ENCODE measurements around the gene RNF208. TPM values are rescaled to one million over a fixed set of nuclear protein-coding genes. Genes with fewer than 3 reads are reported as not detected.

The RNF208 gene
- total and polyA plus RNA-seq, 4 donors: 0.28 to 7.1 (median 2.6) TPM

GRCh38 chr9:137252555-137253506 lies 30.8 kb upstream of the RNF208 start:
- TF ChIP-seq HNF4A (conservative IDR thresholded peaks at IDR 0.05): no peak
- no peak for TF ChIP-seq TAF1 (conservative IDR thresholded peaks at IDR 0.05)
- TF ChIP-seq SP1 (IDR thresholded peaks at IDR 0.05): no peak
- TF ChIP-seq CTCF (IDR thresholded peaks at IDR 0.05; ENCODE audit: low read depth, low read length, missing input control): no peak
- TF ChIP-seq RXRA (IDR thresholded peaks at IDR 0.05): no peak
- no peak for TF ChIP-seq NR2F2 (IDR thresholded peaks at IDR 0.05)
- no peak for TF ChIP-seq FOXA2 (IDR thresholded peaks at IDR 0.05)
- no peak for TF ChIP-seq HNF4G (IDR thresholded peaks at IDR 0.05)
- no peak for TF ChIP-seq JUND (IDR thresholded peaks at IDR 0.05)
- no peak for TF ChIP-seq YY1 (IDR thresholded peaks at IDR 0.05)
- no peak for TF ChIP-seq REST (IDR thresholded peaks at IDR 0.05)
- TF ChIP-seq FOXA1 (IDR thresholded peaks at IDR 0.05): no peak
- TF ChIP-seq EGR1 (IDR thresholded peaks at IDR 0.05; ENCODE audit: low read depth in 2 of 2): no peak
- TF ChIP-seq ZBTB33 (IDR thresholded peaks at IDR 0.05): no peak
- no peak for TF ChIP-seq GABPA (IDR thresholded peaks at IDR 0.05 in 1 of 2, conservative IDR thresholded peaks at IDR 0.05 in 1 of 2)
- no peak for TF ChIP-seq RAD21 (IDR thresholded peaks at IDR 0.05)
- no peak for TF ChIP-seq MAX (IDR thresholded peaks at IDR 0.05)
- TF ChIP-seq ATF3 (IDR thresholded peaks at IDR 0.05): no peak
- DNase-seq (ENCODE audit: low spot score): no peak
- H3K27ac ChIP-seq (ENCODE audit: low read depth in 1 of 2, low read length in 2 of 2): no peak overlapping the region
- WGBS: 86% methylated on average over 35 of the region's 35 CpGs
- H3K4me1 ChIP-seq (ENCODE audit: control insufficient read depth in 4 of 4, insufficient read depth in 4 of 4, low read length in 3 of 4): peaks cover 10 to 34% (median 21%) of the 10 kb centered on the region in 4 donors
- H3K9me3 ChIP-seq (ENCODE audit: control insufficient read depth in 4 of 4, low read length in 3 of 4): no peaks in the 10 kb centered on the region
- no peak overlapping the region for H3K4me3 ChIP-seq (ENCODE audit: low read depth in 1 of 3, low read length in 3 of 3)
- H3K9ac ChIP-seq (ENCODE audit: low read depth in 1 of 2, low read length in 2 of 2): no peak overlapping the region
- H3K27me3 ChIP-seq (ENCODE audit: control insufficient read depth in 4 of 4, insufficient read depth in 4 of 4, low read length in 3 of 4): no peaks in the 10 kb centered on the region
- H3K36me3 ChIP-seq (ENCODE audit: control insufficient read depth in 4 of 4, insufficient read depth in 3 of 4, low read depth in 1 of 4, low read length in 3 of 4): peaks cover 0 to 3% (median 3%) of the 10 kb centered on the region in 4 donors
